ENCODE data around the gene SPATS2L.

GRCh38 chr2:200418399-200418798, 111.9 kb downstream of the SPATS2L start:
- TF ChIP-seq, protein P1, sequence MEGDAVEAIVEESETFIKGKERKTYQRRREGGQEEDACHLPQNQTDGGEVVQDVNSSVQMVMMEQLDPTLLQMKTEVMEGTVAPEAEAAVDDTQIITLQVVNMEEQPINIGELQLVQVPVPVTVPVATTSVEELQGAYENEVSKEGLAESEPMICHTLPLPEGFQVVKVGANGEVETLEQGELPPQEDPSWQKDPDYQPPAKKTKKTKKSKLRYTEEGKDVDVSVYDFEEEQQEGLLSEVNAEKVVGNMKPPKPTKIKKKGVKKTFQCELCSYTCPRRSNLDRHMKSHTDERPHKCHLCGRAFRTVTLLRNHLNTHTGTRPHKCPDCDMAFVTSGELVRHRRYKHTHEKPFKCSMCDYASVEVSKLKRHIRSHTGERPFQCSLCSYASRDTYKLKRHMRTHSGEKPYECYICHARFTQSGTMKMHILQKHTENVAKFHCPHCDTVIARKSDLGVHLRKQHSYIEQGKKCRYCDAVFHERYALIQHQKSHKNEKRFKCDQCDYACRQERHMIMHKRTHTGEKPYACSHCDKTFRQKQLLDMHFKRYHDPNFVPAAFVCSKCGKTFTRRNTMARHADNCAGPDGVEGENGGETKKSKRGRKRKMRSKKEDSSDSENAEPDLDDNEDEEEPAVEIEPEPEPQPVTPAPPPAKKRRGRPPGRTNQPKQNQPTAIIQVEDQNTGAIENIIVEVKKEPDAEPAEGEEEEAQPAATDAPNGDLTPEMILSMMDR (IDR thresholded peaks at IDR 0.05) = no peak
- TF ChIP-seq POLR2A (IDR thresholded peaks at IDR 0.05) (no peak), EP300 (IDR thresholded peaks at IDR 0.05; ENCODE audit: low read depth) (no peak), POLR2AphosphoS5 (IDR thresholded peaks at IDR 0.05) (no peak)
